Measurements from ENCODE around the gene IGIP. TPM values are rescaled to one million over a fixed set of nuclear protein-coding genes. Genes with fewer than 3 reads are reported as not detected.

The IGIP gene
- total RNA-seq, 3 donors from 2014 or later (not counting 1 experiment from before 2014, with no cell fraction given): 2.2 to 4.0 (median 4.0) TPM

GRCh38 chr5:140157032-140157781 lies 31.5 kb downstream of the IGIP start:
- Mint-ChIP-seq H3K9me3 (no peaks in the 10 kb centered on the region), H3K27ac (peak overlapping the region in 1 of 2 donors; percentile 31), H3K4me3 (peak overlapping the region; percentile 13)

DNA sequence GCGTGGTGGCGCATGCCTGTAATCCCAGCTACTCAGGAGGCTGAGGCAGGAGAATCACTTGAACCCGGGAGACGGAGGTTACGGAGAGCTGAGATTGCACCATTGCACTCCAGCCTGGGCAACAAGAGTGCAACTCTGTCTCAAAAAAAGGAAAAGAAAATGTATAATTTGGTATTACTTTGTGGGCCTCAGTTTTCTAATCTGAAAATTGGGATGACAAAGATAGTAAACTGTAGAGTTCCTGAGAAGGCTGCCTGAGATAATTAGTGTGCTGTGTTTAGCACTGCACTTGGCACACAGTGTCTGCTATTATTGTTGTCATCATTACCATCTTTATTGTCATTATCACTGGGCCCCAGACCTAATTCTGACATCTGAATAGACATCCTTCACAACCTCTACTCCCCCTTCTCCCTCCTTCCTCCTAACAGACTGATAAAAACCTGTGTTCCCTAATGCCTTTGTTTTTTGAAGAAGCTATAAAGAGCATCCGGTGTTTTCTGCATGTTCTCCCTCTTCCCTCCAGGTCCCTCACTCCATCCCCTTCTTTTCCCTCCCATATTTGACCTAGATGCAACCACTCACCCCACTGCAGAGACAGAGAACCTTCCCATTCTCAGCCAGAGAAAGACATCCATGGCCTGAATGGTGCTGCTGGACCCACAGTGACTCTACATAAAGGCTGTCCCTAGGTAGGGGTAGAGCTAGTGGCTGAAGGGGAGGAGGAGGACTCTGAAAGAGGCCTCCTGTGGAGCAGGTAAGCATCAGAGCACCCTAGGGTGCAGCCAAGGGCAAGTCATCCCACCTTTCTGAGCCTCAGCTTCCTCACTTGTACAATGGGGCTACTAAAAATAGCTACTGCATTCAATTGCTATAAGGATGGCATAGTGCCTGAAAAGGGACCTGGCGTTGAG lies 33.5 kb downstream of the IGIP start:
- Histone ChIP-seq H3K4me3 (ENCODE audit: low read length) (no peak overlapping the region), H3K4me1 (ENCODE audit: control insufficient read depth, insufficient read depth, low read length) (peaks cover 9% of the 10 kb centered on the region), H3K27ac (ENCODE audit: low read length) (no peak overlapping the region), H3K27me3 (ENCODE audit: control insufficient read depth, insufficient read depth, low read length) (no peaks in the 10 kb centered on the region), H3K36me3 (ENCODE audit: control insufficient read depth, insufficient read depth, low read length) (no peaks in the 10 kb centered on the region), H3K9me3 (ENCODE audit: control insufficient read depth, insufficient read depth, low read length) (no peaks in the 10 kb centered on the region)
- no peak overlapping the region for H3K27ac Mint-ChIP-seq
- TF ChIP-seq, protein P1, sequence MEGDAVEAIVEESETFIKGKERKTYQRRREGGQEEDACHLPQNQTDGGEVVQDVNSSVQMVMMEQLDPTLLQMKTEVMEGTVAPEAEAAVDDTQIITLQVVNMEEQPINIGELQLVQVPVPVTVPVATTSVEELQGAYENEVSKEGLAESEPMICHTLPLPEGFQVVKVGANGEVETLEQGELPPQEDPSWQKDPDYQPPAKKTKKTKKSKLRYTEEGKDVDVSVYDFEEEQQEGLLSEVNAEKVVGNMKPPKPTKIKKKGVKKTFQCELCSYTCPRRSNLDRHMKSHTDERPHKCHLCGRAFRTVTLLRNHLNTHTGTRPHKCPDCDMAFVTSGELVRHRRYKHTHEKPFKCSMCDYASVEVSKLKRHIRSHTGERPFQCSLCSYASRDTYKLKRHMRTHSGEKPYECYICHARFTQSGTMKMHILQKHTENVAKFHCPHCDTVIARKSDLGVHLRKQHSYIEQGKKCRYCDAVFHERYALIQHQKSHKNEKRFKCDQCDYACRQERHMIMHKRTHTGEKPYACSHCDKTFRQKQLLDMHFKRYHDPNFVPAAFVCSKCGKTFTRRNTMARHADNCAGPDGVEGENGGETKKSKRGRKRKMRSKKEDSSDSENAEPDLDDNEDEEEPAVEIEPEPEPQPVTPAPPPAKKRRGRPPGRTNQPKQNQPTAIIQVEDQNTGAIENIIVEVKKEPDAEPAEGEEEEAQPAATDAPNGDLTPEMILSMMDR (IDR thresholded peaks at IDR 0.05): no peak
- no peak for DNase-seq
- peaks cover 2 to 7% of the 10 kb centered on the region in 2 donors for H3K27me3 Mint-ChIP-seq (ENCODE audit: low read depth in 2 of 2)
- peaks cover 0 to 7% of the 10 kb centered on the region in 2 donors for H3K4me1 Mint-ChIP-seq
- no peak overlapping the region for H3K4me3 Mint-ChIP-seq
- 78% methylated on average over 6 of the region's 7 CpGs for WGBS (ENCODE audit: insufficient coverage)
- intact Hi-C loops (cut with micrococcal nuclease): loop anchor here (5.0 kb wide), 1 partner anchor 372 kb away; no protein-coding TSS in a partner anchor
- H3K9me3 Mint-ChIP-seq: no peaks in the 10 kb centered on the region
- H3K36me3 Mint-ChIP-seq: no peaks in the 10 kb centered on the region
- ATAC-seq: no peak

More at GRCh38 chr5:140157032-140157781, 31.5 kb downstream of the IGIP start:
- Histone ChIP-seq H3K27ac (ENCODE audit: low read length) (no peak overlapping the region), H3K4me3 (ENCODE audit: low read length) (no peak overlapping the region), H3K9me3 (ENCODE audit: control insufficient read depth, insufficient read depth, low read length) (no peaks in the 10 kb centered on the region), H3K4me1 (ENCODE audit: control insufficient read depth, insufficient read depth, low read length) (peaks cover 14% of the 10 kb centered on the region), H3K36me3 (ENCODE audit: control insufficient read depth, insufficient read depth, low read length) (no peaks in the 10 kb centered on the region), H3K27me3 (ENCODE audit: control insufficient read depth, insufficient read depth, low read length) (no peaks in the 10 kb centered on the region)
- intact Hi-C loops (cut with micrococcal nuclease): loop anchor here (1.0 to 5.0 kb wide), 4 partner anchors 13 to 370 kb away; no protein-coding TSS in a partner anchor
- peaks cover 0 to under 1% of the 10 kb centered on the region in 2 donors for H3K27me3 Mint-ChIP-seq (ENCODE audit: low read depth in 2 of 2)
- WGBS (ENCODE audit: insufficient coverage): 11% methylated on average over 30 of the region's 30 CpGs
- peaks cover 0 to 7% of the 10 kb centered on the region in 2 donors for H3K4me1 Mint-ChIP-seq
- TF ChIP-seq, protein P1 (IDR thresholded peaks at IDR 0.05): peak; percentile 81
- H3K36me3 Mint-ChIP-seq: no peaks in the 10 kb centered on the region
- ATAC-seq (peak; percentile 96 to 100 (median 99)), DNase-seq (peak; percentile 83 to 94)

DNA sequence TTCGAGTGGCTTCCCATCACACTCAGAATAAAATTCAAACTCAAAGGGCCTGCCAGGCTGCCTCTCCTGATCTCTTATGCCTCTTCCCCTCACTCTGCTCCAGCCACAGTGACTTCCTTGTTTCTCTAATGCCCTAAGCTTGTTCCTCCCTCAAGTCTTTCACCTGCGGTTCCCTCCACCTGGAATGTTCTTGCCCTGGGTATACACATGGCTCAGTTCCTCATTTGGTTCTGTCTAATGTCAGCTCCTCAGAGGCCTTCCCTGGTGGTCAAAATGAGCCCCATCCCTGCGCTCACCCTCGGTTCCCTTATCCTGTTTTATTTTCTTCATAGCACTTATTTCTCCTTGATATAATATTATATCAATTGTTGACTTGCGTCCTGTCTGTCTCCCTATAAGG lies 36.5 kb downstream of the IGIP start:
- TF ChIP-seq, protein P1 (IDR thresholded peaks at IDR 0.05): no peak
- no peak overlapping the region for H3K4me3 Mint-ChIP-seq
- no peaks in the 10 kb centered on the region for H3K9me3 ChIP-seq (ENCODE audit: control insufficient read depth, insufficient read depth, low read length)
- H3K27ac Mint-ChIP-seq: no peak overlapping the region
- H3K4me1 ChIP-seq (ENCODE audit: control insufficient read depth, insufficient read depth, low read length): peaks cover 4% of the 10 kb centered on the region
- no peak overlapping the region for H3K4me3 ChIP-seq (ENCODE audit: low read length)
- no peak for ATAC-seq
- intact Hi-C loops (cut with micrococcal nuclease): no loop called here
- H3K36me3 Mint-ChIP-seq: no peaks in the 10 kb centered on the region
- H3K27ac ChIP-seq (ENCODE audit: low read length): no peak overlapping the region
- H3K9me3 Mint-ChIP-seq: no peaks in the 10 kb centered on the region
- DNase-seq: no peak
- peaks cover 2 to 7% of the 10 kb centered on the region in 2 donors for H3K27me3 Mint-ChIP-seq (ENCODE audit: low read depth in 2 of 2)
- H3K27me3 ChIP-seq (ENCODE audit: control insufficient read depth, insufficient read depth, low read length): no peaks in the 10 kb centered on the region
- H3K36me3 ChIP-seq (ENCODE audit: control insufficient read depth, insufficient read depth, low read length): no peaks in the 10 kb centered on the region
- 92% methylated on average over 3 of the region's 5 CpGs for WGBS (ENCODE audit: insufficient coverage)
- H3K4me1 Mint-ChIP-seq: peaks cover 0 to 2% of the 10 kb centered on the region in 2 donors
